Sigmoid colon (tissue), 7 donors: ENCODE data around the gene SLC4A1AP. TPM values are rescaled to one million over a fixed set of nuclear protein-coding genes. Genes with fewer than 3 reads are reported as not detected.

Experiments
- DNase-seq: peaks from one replicate; pipeline ENCODE4 v3.0.0-alpha.2; 2019
- H3K27ac ChIP-seq, 4 donors: fragments of 200-600 bp; sonication (generic); one replicate each; pipeline ENCODE4 v1.5.1; 2016 to 2019; ENCODE audit warnings: mild to moderate bottlenecking in 1 of 4
- H3K27me3 ChIP-seq, 3 donors: fragments of 200-600 bp; sonication (generic); one replicate each; pipeline ENCODE4 v1.5.1; 2019; ENCODE audit warnings: mild to moderate bottlenecking in 1 of 3
- H3K36me3 ChIP-seq, 4 donors: fragments of 200-600 bp; sonication (generic); one replicate each; pipeline ENCODE4 v1.5.1; 2016 to 2019
- H3K4me1 ChIP-seq, 4 donors: fragments of 200-600 bp; sonication (generic); one replicate each; pipeline ENCODE4 v1.5.1; 2017 to 2019
- H3K4me3 ChIP-seq, 4 donors: fragments of 200-600 bp; sonication (generic); one replicate each; pipeline ENCODE4 v1.5.1; 2017 to 2019; ENCODE audit warnings: mild to moderate bottlenecking in 2 of 4, moderate library complexity in 1 of 4
- H3K9me3 ChIP-seq, 4 donors: fragments of 200-600 bp in 3 of 4; sonication (generic) in 3 of 4; one replicate each; pipeline versions ENCODE4 v1.5.1 to v1.6.1; 2013 to 2019
- EP300 ChIP-seq, 4 donors: sonication (generic); formaldehyde crosslinking; IDR thresholded peaks; one replicate each; pipeline ENCODE4 v1.6.1; 2017; ENCODE audit warnings: antibody characterized with exemption in 4 of 4
- POLR2A ChIP-seq, 2 donors: fragments of 450-650 bp; IDR thresholded peaks; one replicate each; pipeline ENCODE4 v1.6.1; 2016; ENCODE audit warnings: antibody characterized with exemption in 2 of 2, mild to moderate bottlenecking in 2 of 2, moderate library complexity in 2 of 2
- POLR2AphosphoS5 ChIP-seq, 4 donors: sonication (generic); formaldehyde crosslinking; IDR thresholded peaks; one replicate each; pipeline ENCODE4 v1.6.1; 2017; ENCODE audit warnings: antibody characterized with exemption in 4 of 4
- WGBS, 2 donors: extraction: QIAGEN DNeasy Blood & Tissue Kit; methylation state at CpG; one replicate each; pipeline ENCODE4 v1.1.7; 2013; 5-methylcytosine and 5-hydroxymethylcytosine counted together
- intact Hi-C: fragments of 100-400 bp; cut with DNase I; formaldehyde crosslinking; loops from one replicate; pipeline ENCODE4 v1.15.1; 2023
- polyA plus RNA-seq, 3 donors: library from polyadenylated mRNA; stranded (reverse); fragments of 200-250 nt; gene quantifications; one replicate each; pipeline ENCODE4 v1.2.3, GENCODE V29; 2013
- small RNA-seq, 3 donors: library from RNA; depleted of rRNA; stranded (forward); fragments of <200 nt; gene quantifications; one replicate each; pipeline ENCODE3, GENCODE V24; 2016
- total RNA-seq, 4 donors: library from RNA; depleted of rRNA; stranded (reverse); fragments of >200 nt; gene quantifications; one replicate each; pipeline ENCODE4 v1.1.0, GENCODE V29; 2016
- TF ChIP-seq, protein P1 (sequence below), 4 experiments: fragments of 450-650 bp in 3 of 4; fragments of 200-600 bp in 1 of 4; IDR thresholded peaks; one replicate each; pipeline ENCODE4 v1.5.1; 2016 to 2019; ENCODE audit warnings: antibody characterized with exemption in 4 of 4, mild to moderate bottlenecking in 3 of 4, moderate library complexity in 2 of 4
- donor health status: healthy with polysubstance abuse.
- donor health status: Bipolar disorder and iron deficiency.
- donor health status: healthy.

Gene SLC4A1AP
- total and polyA plus RNA-seq, 7 donors: 10.2 to 21.4 (median 16.0) TPM

DNA sequence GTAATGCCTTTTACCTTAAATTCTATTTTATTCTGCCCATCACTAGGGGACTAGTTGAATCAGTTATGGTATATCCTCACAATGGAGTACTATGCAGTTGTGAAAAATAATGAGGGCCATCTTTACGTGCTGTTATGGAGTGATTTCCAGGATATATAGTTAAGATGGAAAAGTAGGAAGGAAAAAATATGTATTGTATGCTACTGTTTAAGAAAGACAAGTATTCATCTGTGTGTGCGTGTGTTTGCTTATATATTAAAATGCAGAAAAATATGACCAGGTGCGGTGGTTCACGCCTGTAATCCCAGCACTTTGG lies 75.3 kb downstream of the SLC4A1AP start:
- H3K27ac ChIP-seq: no peak overlapping the region
- intact Hi-C loops: no loop called here

DNA sequence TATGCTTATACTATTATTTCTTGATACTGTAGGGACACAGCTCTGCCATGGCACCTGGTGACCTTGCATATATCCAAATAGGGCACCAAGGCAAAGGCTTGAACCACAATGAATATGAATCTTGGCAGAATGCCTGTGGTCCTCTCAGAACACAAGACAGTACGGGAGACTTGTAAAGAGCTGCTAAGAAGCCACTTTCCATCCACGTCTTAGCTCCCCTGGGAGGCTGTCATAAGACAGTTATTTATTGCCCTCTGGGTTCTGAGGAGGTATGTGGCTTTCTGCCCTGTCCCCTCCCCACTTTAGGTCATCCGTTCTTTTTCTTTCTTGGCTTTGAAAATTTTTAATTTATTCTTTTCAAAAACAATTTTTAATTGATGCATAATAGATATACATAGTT lies 78.0 kb downstream of the SLC4A1AP start:
- no peak overlapping the region for H3K27ac ChIP-seq
- H3K4me3 ChIP-seq: no peak overlapping the region
- no peak for TF ChIP-seq POLR2A (IDR thresholded peaks at IDR 0.05)
- TF ChIP-seq, protein P1, sequence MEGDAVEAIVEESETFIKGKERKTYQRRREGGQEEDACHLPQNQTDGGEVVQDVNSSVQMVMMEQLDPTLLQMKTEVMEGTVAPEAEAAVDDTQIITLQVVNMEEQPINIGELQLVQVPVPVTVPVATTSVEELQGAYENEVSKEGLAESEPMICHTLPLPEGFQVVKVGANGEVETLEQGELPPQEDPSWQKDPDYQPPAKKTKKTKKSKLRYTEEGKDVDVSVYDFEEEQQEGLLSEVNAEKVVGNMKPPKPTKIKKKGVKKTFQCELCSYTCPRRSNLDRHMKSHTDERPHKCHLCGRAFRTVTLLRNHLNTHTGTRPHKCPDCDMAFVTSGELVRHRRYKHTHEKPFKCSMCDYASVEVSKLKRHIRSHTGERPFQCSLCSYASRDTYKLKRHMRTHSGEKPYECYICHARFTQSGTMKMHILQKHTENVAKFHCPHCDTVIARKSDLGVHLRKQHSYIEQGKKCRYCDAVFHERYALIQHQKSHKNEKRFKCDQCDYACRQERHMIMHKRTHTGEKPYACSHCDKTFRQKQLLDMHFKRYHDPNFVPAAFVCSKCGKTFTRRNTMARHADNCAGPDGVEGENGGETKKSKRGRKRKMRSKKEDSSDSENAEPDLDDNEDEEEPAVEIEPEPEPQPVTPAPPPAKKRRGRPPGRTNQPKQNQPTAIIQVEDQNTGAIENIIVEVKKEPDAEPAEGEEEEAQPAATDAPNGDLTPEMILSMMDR (IDR thresholded peaks at IDR 0.05): no peak
- no peak for TF ChIP-seq EP300 (IDR thresholded peaks at IDR 0.05)
- no peak for TF ChIP-seq POLR2AphosphoS5 (IDR thresholded peaks at IDR 0.05)
- 55 to 67% methylated on average over 3 of the region's 3 CpGs for WGBS, 2 donors
- no peak for DNase-seq
- no peaks in the 10 kb centered on the region for H3K27me3 ChIP-seq
- H3K36me3 ChIP-seq: no peaks in the 10 kb centered on the region
- H3K4me1 ChIP-seq: no peaks in the 10 kb centered on the region
- no peaks in the 10 kb centered on the region for H3K9me3 ChIP-seq
- intact Hi-C loops: no loop called here

More for the DNA sequence above, 75.3 kb downstream of the SLC4A1AP start:
- H3K27me3 ChIP-seq: no peaks in the 10 kb centered on the region
- H3K36me3 ChIP-seq: no peaks in the 10 kb centered on the region
- no peak for DNase-seq
- TF ChIP-seq, protein P1 (IDR thresholded peaks at IDR 0.05): no peak
- TF ChIP-seq EP300 (IDR thresholded peaks at IDR 0.05) (no peak), POLR2AphosphoS5 (IDR thresholded peaks at IDR 0.05) (no peak), POLR2A (IDR thresholded peaks at IDR 0.05) (no peak)
- no peaks in the 10 kb centered on the region for H3K9me3 ChIP-seq
- WGBS, 2 donors: 95 to 97% methylated on average over 4 of the region's 4 CpGs
- H3K4me3 ChIP-seq: no peak overlapping the region
- peaks cover 0 to 14% (median 11%) of the 10 kb centered on the region in 4 donors for H3K4me1 ChIP-seq

DNA sequence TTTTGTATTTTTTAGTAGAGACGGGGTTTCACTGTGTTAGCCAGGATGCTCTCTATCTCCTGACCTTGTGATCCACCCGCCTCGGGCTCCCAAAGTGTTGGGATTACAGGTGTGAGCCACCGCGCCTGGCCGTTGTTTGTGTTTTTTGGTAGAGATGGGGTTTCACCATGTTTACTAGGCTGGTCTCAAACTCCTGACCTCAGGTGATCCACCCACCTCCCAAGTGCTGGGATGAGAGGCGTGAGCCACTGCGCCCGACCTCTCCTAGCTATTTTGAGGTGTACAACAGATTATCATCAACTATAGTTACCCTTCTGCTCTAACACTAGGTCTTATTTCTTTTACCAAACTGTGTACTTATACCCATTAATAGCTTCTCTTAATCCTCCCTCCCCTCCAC lies 78.9 kb downstream of the SLC4A1AP start:
- WGBS, 2 donors: 96% methylated on average over 9 of the region's 9 CpGs
- no peak for DNase-seq
- H3K4me3 ChIP-seq: no peak overlapping the region
- no peaks in the 10 kb centered on the region for H3K36me3 ChIP-seq
- no peaks in the 10 kb centered on the region for H3K27me3 ChIP-seq
- no peak overlapping the region for H3K27ac ChIP-seq
- H3K9me3 ChIP-seq: no peaks in the 10 kb centered on the region
- H3K4me1 ChIP-seq: no peaks in the 10 kb centered on the region
- intact Hi-C loops: no loop called here
- TF ChIP-seq, protein P1 (IDR thresholded peaks at IDR 0.05): no peak
- TF ChIP-seq POLR2AphosphoS5 (IDR thresholded peaks at IDR 0.05): no peak
- no peak for TF ChIP-seq EP300 (IDR thresholded peaks at IDR 0.05)
- TF ChIP-seq POLR2A (IDR thresholded peaks at IDR 0.05): no peak

Small RNA genes within 50 kb of the gene (small RNA-seq; reads per million reads assigned to genes)
- gene RF00340: 0 reads per million in 3 donors

Other genes with a start within 250 kb of the SLC4A1AP start
- 10 to 100 TPM; 78.5 to 93.5 (median 86.4) TPM for gene NRBP1, start 235.3 kb upstream of the SLC4A1AP start, total RNA-seq
- 10 to 100 TPM; 60.8 to 72.8 (median 72.7) TPM for gene NRBP1, start 235.3 kb upstream of the SLC4A1AP start, polyA plus RNA-seq
- gene KRTCAP3, start 221.5 kb upstream of the SLC4A1AP start, total RNA-seq: under 1 TPM in 1 of 4 donors, not detected in 3; 0.54 TPM
- 10 to 100 TPM; 33.0 to 93.5 (median 46.5) TPM for gene KRTCAP3, start 221.5 kb upstream of the SLC4A1AP start, polyA plus RNA-seq
- gene IFT172, start 174.1 kb upstream of the SLC4A1AP start, total RNA-seq: 10 to 100 TPM; 25.7 to 37.7 (median 33.9) TPM
- gene IFT172, start 174.1 kb upstream of the SLC4A1AP start, polyA plus RNA-seq: 100 to 1,000 TPM in 2 of 3 donors, 10 to 100 TPM in 1; 82.3 to 139 (median 123) TPM
- gene FNDC4, start 168.7 kb upstream of the SLC4A1AP start, total RNA-seq: 1 to 10 TPM; 6.1 to 6.8 (median 6.6) TPM
- 1 to 10 TPM in 2 of 3 donors, under 1 TPM in 1; 0.69 to 4.9 (median 4.8) TPM for gene FNDC4, start 168.7 kb upstream of the SLC4A1AP start, polyA plus RNA-seq
- gene GCKR, start 167.1 kb upstream of the SLC4A1AP start, total RNA-seq: 1 to 10 TPM in 1 of 4 donors, not detected in 3; 1.1 TPM
- under 1 TPM in 1 of 3 donors, not detected in 2; 0.32 TPM for gene GCKR, start 167.1 kb upstream of the SLC4A1AP start, polyA plus RNA-seq
- gene ZNF512, start 80.8 kb upstream of the SLC4A1AP start, total RNA-seq: 10 to 100 TPM; 30.7 to 44.3 (median 39.4) TPM
- gene ZNF512, start 80.8 kb upstream of the SLC4A1AP start, polyA plus RNA-seq: 10 to 100 TPM in 1 of 3 donors, 1 to 10 TPM in 2; 3.9 to 13.8 (median 6.6) TPM
- gene CCDC121, start 34.9 kb upstream of the SLC4A1AP start, total RNA-seq: 1 to 10 TPM; 3.8 to 8.6 (median 8.0) TPM
- 1 to 10 TPM; 1.6 to 2.4 (median 1.7) TPM for gene CCDC121, start 34.9 kb upstream of the SLC4A1AP start, polyA plus RNA-seq
- 10 to 100 TPM; 15.2 to 24.4 (median 21.0) TPM for gene GPN1, start 34.8 kb upstream of the SLC4A1AP start, total RNA-seq
- gene GPN1, start 34.8 kb upstream of the SLC4A1AP start, polyA plus RNA-seq: 10 to 100 TPM; 28.0 to 31.2 (median 31.0) TPM
- 10 to 100 TPM; 19.0 to 27.1 (median 22.5) TPM for gene SUPT7L, start 275 bp upstream of the SLC4A1AP start, total RNA-seq
- gene SUPT7L, start 275 bp upstream of the SLC4A1AP start, polyA plus RNA-seq: 10 to 100 TPM in 1 of 3 donors, 1 to 10 TPM in 2; 7.2 to 22.8 (median 8.4) TPM
- 100 to 1,000 TPM; 178 to 324 (median 239) TPM for gene MRPL33, start 107.8 kb downstream of the SLC4A1AP start, total RNA-seq
- 100 to 1,000 TPM; 110 to 208 (median 152) TPM for gene MRPL33, start 107.8 kb downstream of the SLC4A1AP start, polyA plus RNA-seq
- gene RBKS, start 226.5 kb downstream of the SLC4A1AP start, total RNA-seq: 1 to 10 TPM in 3 of 4 donors, under 1 TPM in 1; 0.55 to 3.1 (median 1.9) TPM
- gene RBKS, start 226.5 kb downstream of the SLC4A1AP start, polyA plus RNA-seq: 10 to 100 TPM in 2 of 3 donors, 1 to 10 TPM in 1; 5.1 to 28.0 (median 13.2) TPM
- gene BABAM2, start 226.8 kb downstream of the SLC4A1AP start, total RNA-seq: 10 to 100 TPM; 24.4 to 52.3 (median 31.2) TPM
- gene BABAM2, start 226.8 kb downstream of the SLC4A1AP start, polyA plus RNA-seq: 10 to 100 TPM; 22.9 to 25.2 (median 25.0) TPM